Fibroblast of mammary gland (primary cell): ENCODE measurements around the gene AGPAT3.

Source experiments
- DNase-seq: peaks from one replicate; pipeline ENCODE4 v3.0.0-alpha.2; 2010; ENCODE audit warnings: low read depth
- H3K4me3 ChIP-seq: 2 replicates; pipeline ENCODE4 v1.5.1; 2011; ENCODE audit warnings: low read depth, mild to moderate bottlenecking, low read length, moderate library complexity; ENCODE audit not compliant: control insufficient read depth
- CTCF ChIP-seq: conservative IDR thresholded peaks from 2 replicates; pipeline ENCODE4 v1.5.1; 2011; ENCODE audit warnings: low read depth, low read length, inconsistent platforms; ENCODE audit not compliant: control insufficient read depth, insufficient read depth

Gene AGPAT3

GRCh38 chr21:44027607-44028286 lies 162.7 kb downstream of the AGPAT3 start:
- DNase-seq = no peak
- H3K4me3 ChIP-seq = no peak overlapping the region
- TF ChIP-seq CTCF = no peak

GRCh38 chr21:44028287-44028659 lies 163.2 kb downstream of the AGPAT3 start:
- DNase-seq = no peak
- H3K4me3 ChIP-seq = no peak overlapping the region
- TF ChIP-seq CTCF = no peak

- DNase-seq = no peak
- no peak for TF ChIP-seq CTCF
- H3K4me3 ChIP-seq = no peak overlapping the region
Observed at GRCh38 chr21:44029460-44030087, 164.6 kb downstream of the AGPAT3 start.

GRCh38 chr21:44035244-44035643 lies 170.2 kb downstream of the AGPAT3 start:
- DNase-seq = no peak
- TF ChIP-seq CTCF = no peak
- no peak overlapping the region for H3K4me3 ChIP-seq
